Measurements from ENCODE around the gene CFHR2.
"Not testable (repeated sequence)": the region's sequence is repeated elsewhere in the genome, so short reads cannot be mapped to it uniquely, and the experiment has no call there.

The CFHR2 gene

DNA sequence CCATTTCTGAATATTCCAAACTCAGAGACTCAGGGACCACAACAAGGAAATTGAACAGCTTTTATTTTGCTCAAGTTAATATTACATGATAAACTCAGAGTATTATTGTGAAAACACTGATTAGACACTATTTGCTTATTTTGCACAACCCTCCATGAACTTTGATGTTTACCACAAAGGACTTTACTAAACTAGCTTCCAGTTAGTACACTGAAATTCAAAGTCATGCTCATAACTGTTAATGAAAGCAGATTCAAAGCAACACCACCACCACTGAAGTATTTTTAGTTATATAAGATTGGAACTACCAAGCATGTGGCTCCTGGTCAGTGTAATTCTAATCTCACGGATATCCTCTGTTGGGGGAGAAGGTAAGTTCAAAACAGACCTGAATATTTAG is at the start of gene CFHR2:
CFHR2 (plus strand) TSS at position 171 of the 400 bp plus-strand sequence; CDS start at position 314, 143 bp downstream.
- not testable (repeated sequence) for FAIRE-seq

DNA sequence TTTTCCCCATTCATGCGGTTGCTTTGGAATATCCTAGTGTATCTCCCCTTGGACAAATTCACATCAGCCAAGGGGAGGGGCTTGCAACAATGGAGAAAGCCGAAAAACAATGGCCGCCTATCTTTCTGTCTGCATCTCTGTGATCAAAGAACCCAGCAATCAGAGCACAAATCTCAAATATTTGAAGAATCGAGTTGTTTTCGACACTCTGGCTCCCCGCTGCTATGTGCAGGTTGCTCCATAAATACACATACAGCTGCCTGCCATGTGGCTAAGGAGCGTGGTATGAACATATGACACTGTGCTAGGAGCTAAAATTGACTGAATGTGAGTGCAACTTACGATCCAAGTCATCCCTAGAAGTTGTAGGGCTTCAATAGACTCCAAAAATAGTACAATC is 47.2 kb upstream of the CFHR2 start:
- no peak for FAIRE-seq

DNA sequence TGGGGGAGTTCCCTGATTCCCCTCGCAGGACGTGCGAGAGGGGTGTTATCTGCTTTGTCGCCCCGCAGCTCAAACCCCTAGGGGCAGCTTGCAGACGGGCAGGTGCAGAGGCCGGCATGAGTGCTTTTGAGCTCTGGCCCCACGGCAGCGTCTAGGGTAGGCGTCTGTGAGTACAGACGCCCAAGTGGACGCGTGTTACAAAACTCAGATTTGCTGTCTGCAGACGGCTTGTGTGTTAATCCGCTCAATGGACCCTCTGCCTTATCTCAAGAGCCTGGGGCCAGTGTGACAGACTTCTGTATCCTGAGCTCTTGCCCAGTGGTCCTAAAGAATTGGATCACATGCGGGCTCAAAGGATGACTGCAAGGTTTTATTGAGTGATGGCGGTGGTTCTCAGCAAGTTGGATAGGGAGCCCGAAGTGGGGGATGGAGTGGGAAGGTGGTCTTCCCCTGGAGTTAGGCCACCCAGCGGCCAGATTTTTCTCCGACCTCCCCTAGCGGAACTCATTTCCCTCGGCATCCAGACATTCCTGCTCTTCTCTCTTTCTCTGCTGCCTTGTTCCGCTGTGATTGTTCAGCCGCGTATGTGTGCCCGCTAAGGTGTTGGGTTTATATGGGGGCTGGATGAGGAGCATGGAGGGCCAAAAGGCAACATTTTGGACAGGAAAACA is 46.2 kb upstream of the CFHR2 start:
- FAIRE-seq = no peak

DNA sequence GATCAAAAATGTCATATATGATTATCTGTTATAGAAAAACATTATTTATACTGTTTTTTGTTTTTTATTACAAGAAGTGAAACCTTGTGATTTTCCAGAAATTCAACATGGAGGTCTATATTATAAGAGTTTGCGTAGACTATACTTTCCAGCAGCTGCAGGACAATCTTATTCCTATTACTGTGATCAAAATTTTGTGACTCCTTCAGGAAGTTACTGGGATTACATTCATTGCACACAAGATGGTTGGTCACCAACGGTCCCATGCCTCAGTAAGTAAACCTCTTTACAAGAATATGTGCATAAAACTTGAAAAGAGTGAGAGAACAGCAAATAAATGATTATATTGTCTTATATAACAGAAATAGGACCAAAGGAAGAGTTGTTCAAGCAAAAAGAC is 41.2 kb upstream of the CFHR2 start:
- peak; percentile 43 for FAIRE-seq

DNA sequence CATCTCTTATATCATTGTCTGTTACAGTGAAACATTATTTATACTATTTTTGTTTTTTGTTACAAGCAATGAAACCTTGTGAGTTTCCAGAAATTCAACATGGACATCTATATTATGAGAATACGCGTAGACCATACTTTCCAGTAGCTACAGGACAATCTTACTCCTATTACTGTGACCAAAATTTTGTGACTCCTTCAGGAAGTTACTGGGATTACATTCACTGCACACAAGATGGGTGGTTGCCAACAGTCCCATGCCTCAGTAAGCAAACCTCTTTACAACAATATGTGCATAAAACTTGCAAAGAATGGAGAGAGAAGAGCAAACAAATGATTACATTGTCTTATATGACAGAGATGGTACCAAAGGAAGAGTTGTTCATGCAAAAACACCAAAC is 33.3 kb upstream of the CFHR2 start:
- no peak for FAIRE-seq

DNA sequence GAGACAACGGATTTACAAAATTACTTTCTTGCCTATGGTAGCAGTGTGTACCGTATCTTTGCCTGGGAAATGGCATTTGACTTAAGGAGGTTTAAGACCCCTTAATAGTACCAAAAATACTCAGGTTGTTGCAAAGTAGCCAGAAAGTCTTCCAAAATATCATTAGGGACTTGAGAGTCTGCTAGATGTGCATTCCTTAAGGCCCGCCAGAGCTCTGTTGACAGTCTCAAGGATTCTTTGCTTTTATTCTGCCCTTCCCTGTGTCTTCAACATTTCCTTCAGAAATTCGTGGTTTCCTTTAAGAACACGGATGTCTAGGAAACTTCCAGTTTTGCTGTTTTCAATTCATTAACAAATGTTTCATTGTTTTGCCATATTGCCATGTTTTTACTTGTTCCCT is 31.3 kb upstream of the CFHR2 start:
- not testable (repeated sequence) for FAIRE-seq

DNA sequence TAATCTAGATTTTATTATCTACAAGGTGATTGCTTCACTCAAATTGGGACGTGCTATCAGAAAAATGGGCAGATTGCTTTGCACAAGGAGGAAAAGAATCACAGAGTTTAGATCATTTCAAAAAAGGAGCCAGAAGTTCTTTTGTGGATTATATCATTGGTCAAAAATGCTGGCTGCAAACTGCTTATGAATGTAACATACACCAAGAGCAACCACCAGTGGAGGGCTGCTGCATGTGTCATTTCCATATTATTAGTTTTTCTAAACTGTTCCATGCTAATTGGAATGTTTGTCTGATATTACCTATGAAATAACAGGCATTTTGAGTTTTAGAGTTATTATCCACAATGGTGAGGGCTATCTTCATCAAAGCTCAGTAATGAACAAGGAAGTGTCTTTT is 16.7 kb upstream of the CFHR2 start:
- not testable (repeated sequence) for FAIRE-seq

DNA sequence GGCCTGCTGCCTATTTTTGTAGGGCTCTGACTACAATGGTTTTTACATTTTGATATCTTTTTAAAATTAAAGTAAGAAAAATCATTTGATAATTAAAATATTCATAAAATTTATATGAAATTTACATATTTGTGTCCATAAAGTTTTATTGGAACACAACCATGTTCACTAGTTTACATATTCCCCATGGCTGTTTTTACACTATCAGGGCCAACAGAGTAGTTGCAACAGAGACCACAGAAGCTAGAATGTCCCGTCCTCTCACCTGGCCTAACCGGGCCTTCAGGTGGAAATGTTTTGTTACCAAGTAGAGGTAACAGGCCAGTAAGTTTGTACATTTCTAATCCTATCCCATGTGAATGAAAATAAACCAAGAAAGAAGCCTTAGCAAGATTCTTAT is 10.7 kb upstream of the CFHR2 start:
- not testable (repeated sequence) for FAIRE-seq

DNA sequence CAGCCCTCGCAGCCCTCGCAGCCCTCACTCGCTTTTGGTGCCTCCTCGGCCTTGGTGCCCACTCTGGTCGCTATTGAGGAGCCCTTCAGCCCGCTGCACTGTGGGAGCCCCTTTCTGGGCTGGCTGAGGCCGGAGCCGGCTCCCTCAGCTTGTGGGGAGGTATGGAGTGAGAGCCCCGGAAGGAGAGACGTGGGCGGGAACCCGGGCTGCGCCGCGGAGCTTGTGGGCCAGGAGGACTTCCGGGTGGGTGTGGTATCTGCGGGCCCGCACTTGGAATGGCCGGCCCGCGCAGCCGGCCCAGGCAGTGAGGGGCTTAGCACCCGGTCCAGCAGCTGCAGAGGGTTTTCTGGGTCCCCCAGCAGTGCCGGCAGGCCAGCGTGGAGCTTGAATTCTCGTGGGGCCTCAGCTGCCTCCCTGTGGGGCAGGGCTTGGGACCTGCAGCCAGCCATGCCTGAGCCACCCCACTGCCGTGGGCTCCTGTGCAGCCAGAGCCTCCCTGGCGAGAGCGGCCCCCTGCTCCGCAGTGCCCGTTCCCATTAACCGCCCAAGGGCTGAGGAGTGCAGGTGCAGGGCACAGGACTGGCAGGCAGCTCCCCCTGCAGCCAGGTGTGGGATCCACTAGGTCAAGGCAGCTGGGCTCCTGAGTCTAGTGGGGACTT is 9.9 kb upstream of the CFHR2 start:
- no peak for FAIRE-seq

DNA sequence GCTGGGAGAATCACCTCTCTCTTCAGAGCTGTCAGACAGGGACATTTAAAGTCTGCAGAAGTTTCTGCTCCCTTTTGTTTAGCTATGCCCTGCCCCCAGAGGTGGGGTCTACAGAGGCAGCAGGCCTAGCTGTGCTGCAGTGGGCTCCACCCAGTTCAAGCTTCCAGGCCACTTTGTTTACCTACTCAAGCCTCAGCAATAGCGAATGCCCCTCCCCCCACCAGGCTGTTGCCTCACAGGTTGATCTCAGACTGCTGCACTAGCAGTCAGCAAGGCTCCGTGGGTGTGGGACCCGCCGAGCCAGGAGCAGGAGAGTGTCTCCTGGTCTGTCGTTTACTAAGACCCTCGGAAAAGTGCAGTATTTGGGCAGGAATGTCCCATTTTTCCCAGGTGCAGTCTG is 2.1 kb upstream of the CFHR2 start:
- not testable (repeated sequence) for FAIRE-seq

DNA sequence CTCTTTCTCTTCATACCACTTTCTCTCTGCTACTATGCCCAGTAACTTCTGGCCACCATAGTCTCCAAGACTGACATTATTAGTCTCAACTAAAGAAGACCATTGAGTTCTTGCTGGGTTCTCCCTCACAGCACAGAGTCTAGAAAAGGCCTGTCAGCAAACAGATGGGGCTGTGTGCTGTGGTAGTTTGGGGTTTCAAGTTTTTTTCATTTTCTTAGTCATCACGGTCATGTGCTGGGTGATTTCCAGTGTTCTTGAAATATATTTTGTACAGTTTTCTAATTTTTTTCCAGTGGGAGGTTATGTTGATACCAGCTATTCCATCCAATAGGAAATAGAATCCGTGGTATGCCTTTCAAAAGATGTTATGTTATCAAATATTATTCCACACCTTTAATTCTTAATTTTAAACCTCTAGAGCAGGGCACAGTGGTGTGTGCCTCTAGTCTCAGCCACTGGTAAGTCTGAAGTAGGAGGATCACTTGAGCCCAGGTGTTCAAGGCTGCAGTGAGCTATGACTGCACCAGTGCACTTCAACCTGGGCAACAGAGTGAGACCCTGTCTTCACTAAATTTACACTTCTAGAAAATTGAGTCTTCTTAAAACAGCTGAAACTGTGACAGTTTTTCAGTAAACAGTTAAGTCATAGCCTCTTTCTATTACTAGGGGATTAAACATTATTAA is 8.3 kb downstream of the CFHR2 start:
- FAIRE-seq = no peak

DNA sequence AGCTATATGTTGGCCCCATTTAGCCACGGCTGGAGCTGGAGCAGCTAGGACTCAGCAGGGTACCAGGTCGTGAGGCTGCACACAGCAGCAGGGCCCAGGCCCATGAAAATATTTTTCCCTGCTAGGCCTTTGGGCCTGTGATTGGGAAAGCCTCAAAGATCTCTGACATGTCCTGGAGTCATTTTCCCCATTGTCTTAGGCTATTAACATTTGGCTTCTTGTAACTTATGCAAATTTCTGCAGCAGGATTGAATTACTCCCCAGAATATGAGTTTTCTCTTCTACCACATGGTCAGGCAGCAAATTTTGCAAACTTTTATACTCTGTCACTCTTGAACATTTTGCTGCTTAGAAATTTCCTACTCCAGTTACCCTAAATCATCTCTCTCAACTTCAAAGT is 11.2 kb downstream of the CFHR2 start:
- FAIRE-seq = no peak

DNA sequence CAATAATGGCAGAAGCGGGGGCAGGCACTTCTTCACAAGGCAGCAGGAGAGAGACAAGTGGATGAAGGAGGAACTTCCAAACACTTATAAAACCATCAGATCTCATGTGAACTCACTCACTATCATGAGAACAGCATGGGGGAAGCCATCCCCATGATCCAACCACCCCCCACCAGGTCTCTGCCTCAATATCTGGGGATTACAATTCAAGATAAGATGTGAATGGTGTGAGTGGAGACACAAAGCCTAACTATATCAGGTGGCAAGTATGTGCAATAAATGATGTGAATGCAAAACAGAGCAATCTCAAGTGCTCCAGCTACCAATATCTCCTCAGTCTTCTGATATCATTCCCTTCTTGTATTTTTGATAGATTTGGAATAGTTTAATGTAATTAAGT is 12.4 kb downstream of the CFHR2 start:
- FAIRE-seq = no peak

DNA sequence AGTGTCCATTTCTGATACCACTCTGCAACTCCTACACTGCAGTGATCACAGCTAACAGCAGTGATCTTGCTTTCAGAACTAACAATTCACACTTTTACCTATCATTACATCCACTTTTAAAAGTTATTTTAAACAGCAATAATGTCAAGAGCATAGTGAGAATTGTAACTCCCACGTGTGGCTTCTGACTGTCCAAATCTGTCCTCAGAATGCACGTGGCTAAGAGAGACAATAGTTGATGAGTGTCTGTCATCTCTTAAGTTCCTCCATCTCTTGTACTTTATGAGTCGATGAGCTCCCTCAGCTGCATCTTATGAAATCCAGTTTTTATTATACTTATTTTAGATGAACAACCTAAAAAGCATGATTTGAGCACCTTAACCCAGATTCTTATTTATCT is 17.3 kb downstream of the CFHR2 start:
- FAIRE-seq = no peak

DNA sequence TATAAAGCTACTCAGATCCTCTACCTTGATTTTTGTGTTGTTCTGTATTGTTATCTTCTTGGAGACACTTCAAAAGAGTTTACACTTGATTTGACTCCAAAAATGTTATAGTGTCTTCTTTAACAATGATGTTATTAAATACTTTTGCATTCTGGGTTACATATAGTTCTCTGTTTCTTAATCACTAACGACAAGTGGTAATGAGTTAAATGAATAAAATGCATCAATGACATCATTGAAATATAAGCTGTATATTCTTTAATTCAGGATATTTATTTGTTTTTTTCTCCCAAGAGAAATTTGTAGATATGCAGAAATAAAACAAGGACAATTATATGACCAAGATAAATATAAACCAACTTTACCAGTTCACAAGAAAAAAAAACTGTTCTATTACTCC is 26.6 kb downstream of the CFHR2 start:
- FAIRE-seq = no peak

DNA sequence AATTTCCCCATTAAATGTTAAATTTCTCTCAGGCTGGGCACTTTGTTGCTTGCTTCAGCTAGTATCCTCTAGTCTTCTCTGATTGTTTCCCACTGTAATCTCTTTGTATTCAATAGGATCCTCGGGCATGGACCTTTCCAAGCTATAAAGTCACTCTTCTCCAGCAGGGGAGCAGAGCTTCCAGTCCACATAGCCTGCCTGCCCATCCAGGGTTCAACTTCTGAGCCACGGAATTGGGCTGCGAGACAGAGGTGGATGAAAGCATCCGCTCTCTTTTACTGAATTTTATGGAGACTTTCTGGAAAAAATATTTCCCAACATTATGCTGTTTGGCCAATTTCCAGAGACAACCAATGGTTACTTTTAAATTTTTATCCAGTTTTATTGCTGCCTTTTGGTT is 32.7 kb downstream of the CFHR2 start:
- no peak for FAIRE-seq

DNA sequence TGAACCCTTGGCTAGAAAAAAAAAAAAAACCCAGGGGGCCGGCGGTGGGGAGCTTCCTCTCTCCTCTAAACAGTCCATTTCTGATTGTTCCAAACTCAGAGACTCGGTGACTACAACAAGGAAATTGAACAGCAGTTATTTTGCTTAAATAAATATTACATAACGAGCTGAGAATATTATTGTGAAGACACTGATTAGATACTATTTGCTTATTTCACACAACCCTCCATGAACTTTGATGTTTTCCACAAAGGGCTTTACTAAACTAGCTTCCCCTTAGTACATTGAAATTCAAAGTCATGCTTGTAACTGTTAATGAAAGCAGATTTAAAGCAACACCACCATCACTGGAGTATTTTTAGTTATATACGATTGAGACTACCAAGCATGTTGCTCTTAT is 33.7 kb downstream of the CFHR2 start, which contains the start of gene CFHR5:
CFHR5 (plus strand) TSS at position 279 of the 400 bp plus-strand sequence; CDS start at position 388, 109 bp downstream.
- no peak for FAIRE-seq

DNA sequence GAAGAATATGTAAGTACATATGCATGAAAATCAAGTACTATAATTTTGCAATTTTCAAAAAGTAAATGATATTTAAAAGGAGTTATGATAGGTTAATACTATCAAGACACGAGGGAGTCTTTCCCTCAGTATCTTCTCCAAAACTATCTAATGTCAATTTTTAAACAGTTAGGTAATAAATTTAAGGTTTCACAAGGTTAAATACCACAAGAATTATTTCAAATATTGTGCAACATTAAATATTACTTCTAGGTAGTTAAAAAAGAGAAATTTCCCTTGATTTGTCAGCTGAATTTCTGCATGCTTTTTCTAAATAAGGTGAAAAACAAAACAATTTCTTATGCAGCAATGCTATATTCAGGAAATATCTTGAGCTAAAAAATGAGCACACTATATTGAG is 37.3 kb downstream of the CFHR2 start:
- FAIRE-seq = no peak

DNA sequence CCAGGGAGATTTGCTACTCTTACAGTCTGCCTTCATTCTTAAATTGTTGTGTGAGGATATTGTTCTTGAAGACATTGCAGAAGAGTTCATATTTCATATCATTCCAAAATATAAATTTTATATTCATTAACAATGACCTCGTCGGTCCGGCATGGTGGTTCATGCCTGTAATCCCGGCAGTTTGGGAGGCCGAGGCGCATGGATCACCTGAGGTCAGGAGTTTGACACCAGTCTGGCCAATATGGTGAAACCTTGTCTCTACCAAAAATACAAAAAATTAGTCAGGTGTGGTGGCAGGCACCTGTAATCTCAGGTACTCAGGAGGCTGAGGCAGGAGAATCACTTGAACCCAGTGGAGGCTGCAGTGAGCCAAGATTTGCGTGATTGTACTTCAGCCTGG is 38.7 kb downstream of the CFHR2 start:
- not testable (repeated sequence) for FAIRE-seq

DNA sequence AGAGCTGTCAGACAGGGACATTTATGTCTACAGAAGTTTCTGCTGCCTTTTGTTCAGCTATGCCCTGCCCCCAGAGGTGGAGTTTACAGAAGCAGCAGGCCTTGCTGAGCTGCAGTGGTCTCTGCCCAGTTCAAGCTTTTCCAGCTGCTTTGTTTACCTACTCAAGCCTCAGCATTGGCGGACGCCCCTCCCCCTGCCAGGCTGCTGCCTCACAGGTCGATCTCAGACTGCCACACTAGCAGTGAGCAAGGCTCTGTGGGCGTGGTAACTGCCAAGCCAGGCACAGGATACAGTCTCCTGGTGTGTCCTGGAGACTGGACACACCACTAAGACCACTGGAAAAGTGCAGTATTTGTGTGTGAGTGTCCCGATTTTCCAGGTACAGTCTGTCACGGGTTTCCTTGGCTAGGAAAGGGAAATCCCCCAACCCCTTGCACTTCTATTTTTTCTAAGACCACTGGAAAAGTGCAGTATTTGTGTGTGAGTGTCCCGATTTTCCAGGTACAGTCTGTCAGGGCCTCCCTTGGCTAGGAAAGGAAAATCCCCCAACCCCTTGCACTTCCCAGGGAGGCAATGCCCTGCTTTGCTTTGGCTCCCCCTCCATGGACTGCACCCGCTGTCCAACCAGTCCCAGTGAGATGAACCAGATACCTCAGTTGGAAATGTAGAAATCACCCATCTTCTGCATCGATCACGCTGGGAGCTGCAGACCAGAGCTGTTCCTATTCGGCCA is 48.5 kb downstream of the CFHR2 start:
- not testable (repeated sequence) for FAIRE-seq

DNA sequence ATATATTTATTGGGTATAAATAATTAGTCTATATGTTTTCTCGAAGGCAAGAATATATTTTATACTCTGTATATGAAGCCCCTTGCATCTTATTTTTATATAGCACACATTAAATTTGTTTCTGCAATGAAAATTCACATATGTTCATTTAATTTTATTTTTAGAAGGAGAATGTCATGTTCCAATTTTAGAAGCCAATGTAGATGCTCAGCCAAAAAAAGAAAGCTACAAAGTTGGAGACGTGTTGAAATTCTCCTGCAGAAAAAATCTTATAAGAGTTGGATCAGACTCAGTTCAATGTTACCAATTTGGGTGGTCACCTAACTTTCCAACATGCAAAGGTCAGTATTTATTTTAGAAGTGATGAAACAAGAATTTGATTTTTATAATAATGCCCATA is 50.4 kb downstream of the CFHR2 start:
- no peak for FAIRE-seq

DNA sequence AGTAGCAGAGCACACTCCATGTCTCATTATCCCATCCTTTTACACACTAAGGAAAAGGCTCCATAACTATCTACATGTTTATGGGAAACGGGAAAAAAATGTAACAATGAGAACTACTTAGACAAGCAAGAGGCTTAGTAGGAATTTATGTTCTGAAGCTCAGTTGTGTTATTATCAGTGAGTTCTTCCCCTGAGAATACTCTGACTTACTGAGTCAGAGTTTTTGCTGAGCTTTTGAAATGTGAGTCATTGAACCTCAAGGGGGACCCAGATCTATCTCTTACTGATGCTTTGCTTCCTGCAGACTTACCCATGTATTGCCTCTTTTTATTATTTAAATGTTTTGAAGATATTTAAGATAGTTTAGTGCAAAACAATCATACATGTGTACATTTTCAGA is 53.9 kb downstream of the CFHR2 start:
- no peak for FAIRE-seq

DNA sequence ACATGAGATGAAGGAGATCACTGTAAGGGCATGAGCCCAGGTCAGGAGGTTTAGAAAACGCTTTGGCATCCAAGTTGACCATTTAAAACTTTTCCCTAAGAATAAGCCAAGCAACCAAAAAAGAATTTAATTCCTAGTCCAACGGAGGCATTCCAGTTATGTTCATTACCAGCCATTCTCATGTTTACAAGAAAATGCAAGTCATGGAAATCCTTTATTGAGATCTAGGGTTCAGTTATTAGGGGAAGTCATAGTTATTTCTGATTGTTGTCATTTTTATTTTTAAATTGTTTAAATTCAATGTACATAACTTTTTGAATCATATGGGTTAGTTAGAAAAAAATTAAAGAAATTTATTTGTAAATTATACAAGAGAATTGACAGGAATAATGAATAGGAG is 58.3 kb downstream of the CFHR2 start:
- FAIRE-seq = no peak
